Transverse colon (tissue), 4 donors: Measurements from ENCODE around the gene NRG2. TPM values are rescaled to one million over a fixed set of nuclear protein-coding genes. Genes with fewer than 3 reads are reported as not detected.

Source experiments
- DNase-seq: peaks from one replicate; pipeline ENCODE4 v3.0.0-alpha.2; 2019
- H3K27ac ChIP-seq, 4 donors: fragments of 200-600 bp; sonication (generic); 2 replicates each; pipeline ENCODE4 v1.5.1; 2016 to 2018; ENCODE audit warnings: inconsistent platforms in 4 of 4
- H3K27me3 ChIP-seq: fragments of 200-600 bp; sonication (generic); 2 replicates; pipeline ENCODE4 v1.5.1; 2017; ENCODE audit warnings: inconsistent platforms
- H3K36me3 ChIP-seq, 4 donors: fragments of 200-600 bp; sonication (generic); 2 replicates each; pipeline ENCODE4 v1.5.1; 2017 to 2019; ENCODE audit warnings: inconsistent platforms in 4 of 4
- H3K4me1 ChIP-seq, 4 donors: fragments of 200-600 bp; sonication (generic); 2 replicates each; pipeline ENCODE4 v1.5.1; 2017 to 2020; ENCODE audit warnings: inconsistent platforms in 4 of 4
- H3K4me3 ChIP-seq, 4 donors: fragments of 200-600 bp; sonication (generic); 1 replicate in 1 of 4; 2 replicates in 3 of 4; pipeline versions ENCODE4 v1.5.1 to v1.6.1; 2017 to 2019; ENCODE audit warnings: inconsistent platforms in 4 of 4
- H3K9me3 ChIP-seq, 2 donors: fragments of 200-600 bp; sonication (generic); 2 replicates each; pipeline ENCODE4 v1.5.1; 2017 to 2019; ENCODE audit warnings: inconsistent platforms in 2 of 2
- CTCF ChIP-seq, 5 experiments: fragments of 200-600 bp in 3 of 5; fragments of 450-650 bp in 2 of 5; sonication (generic) in 3 of 5; IDR thresholded peaks; 1 replicate in 2 of 5; 2 replicates in 3 of 5; pipeline ENCODE4 v1.5.1; 2016 to 2017; ENCODE audit warnings: antibody characterized with exemption in 5 of 5, inconsistent platforms in 3 of 5, mild to moderate bottlenecking in 2 of 5, moderate library complexity in 1 of 5
- EP300 ChIP-seq: sonication (generic); formaldehyde crosslinking; IDR thresholded peaks from one replicate; pipeline ENCODE4 v1.6.1; 2017; ENCODE audit warnings: antibody characterized with exemption, low read depth
- POLR2A ChIP-seq: fragments of 450-650 bp; IDR thresholded peaks from one replicate; pipeline ENCODE4 v1.6.1; 2016; ENCODE audit warnings: antibody characterized with exemption, mild to moderate bottlenecking, moderate library complexity
- POLR2AphosphoS5 ChIP-seq, 3 donors: sonication (generic); formaldehyde crosslinking; IDR thresholded peaks; one replicate each; pipeline ENCODE4 v1.6.1; 2016; ENCODE audit warnings: antibody characterized with exemption in 3 of 3
- WGBS, 2 donors: methylation state at CpG; one replicate each; pipeline ENCODE4 v1.1.5; 2018; ENCODE audit warnings: low coverage in 1 of 2; 5-methylcytosine and 5-hydroxymethylcytosine counted together
- in situ Hi-C, 4 donors: fragments of 200-750 bp; cut with MboI; loops; one replicate each; pipeline versions ENCODE4 v1.15.0 to v1.15.1; 2017; ENCODE audit warnings: low sequenced_read_pairs in 3 of 4, low pct_ligation_motif_present in 1 of 4, low pct_unique_long_range_greater_than_20kb in 1 of 4
- intact Hi-C: fragments of 100-400 bp; cut with DNase I; formaldehyde crosslinking; loops from one replicate; pipeline ENCODE4 v1.15.1; 2023; ENCODE audit warnings: low total_unique reads
- total RNA-seq, 4 donors: library from RNA; depleted of rRNA; stranded (reverse); fragments of >200 nt; gene quantifications; one replicate each; pipeline ENCODE4 v1.1.0, GENCODE V29; 2016

NRG2 gene
- total RNA-seq, 4 donors from 2014 or later = 0.68 to 12.3 (median 0.95) TPM; not detected in 1

GRCh38 chr5:139861889-139862207 lies 181.3 kb downstream of the NRG2 start:
- intact Hi-C loops = loop anchor here (5.0 kb wide), 1 partner anchor 75 kb away; no protein-coding TSS in a partner anchor
- WGBS, 2 donors = 79% methylated on average over 4 of the region's 4 CpGs; no CpG with 5 or more reads in 1 of the 2 donors

GRCh38 chr5:139861021-139861888 lies 181.8 kb downstream of the NRG2 start:
- 86% methylated on average over 15 of the region's 15 CpGs; no CpG with 5 or more reads in 1 of the 2 donors for WGBS, 2 donors

More at GRCh38 chr5:139861889-139862207, 181.3 kb downstream of the NRG2 start:
- Histone ChIP-seq H3K9me3 (no peaks in the 10 kb centered on the region), H3K27ac (no peak overlapping the region), H3K36me3 (no peaks in the 10 kb centered on the region), H3K4me1 (peaks cover 0 to 13% (median 2%) of the 10 kb centered on the region in 4 donors), H3K27me3 (no peaks in the 10 kb centered on the region), H3K4me3 (no peak overlapping the region)
- in situ Hi-C loops = loop anchor here in 1 of 4 donors (10.0 kb wide), 1 partner anchor 77 kb away; no protein-coding TSS in a partner anchor
- DNase-seq = no peak
- TF ChIP-seq POLR2AphosphoS5 (IDR thresholded peaks at IDR 0.05) (no peak), CTCF (IDR thresholded peaks at IDR 0.05) (no peak), EP300 (no peak), POLR2A (no peak)

GRCh38 chr5:139859013-139859412 lies 184.1 kb downstream of the NRG2 start:
- H3K4me3 ChIP-seq = no peak overlapping the region
- TF ChIP-seq EP300 (no peak), POLR2AphosphoS5 (IDR thresholded peaks at IDR 0.05) (no peak), POLR2A (no peak), CTCF (IDR thresholded peaks at IDR 0.05) (no peak)
- no peaks in the 10 kb centered on the region for H3K27me3 ChIP-seq
- H3K4me1 ChIP-seq = peaks cover 0 to 12% (median 2%) of the 10 kb centered on the region in 4 donors
- intact Hi-C loops = loop anchor here (1.0 kb wide), 1 partner anchor 45 kb away; no protein-coding TSS in a partner anchor
- 66% methylated on average over 2 of the region's 2 CpGs; no CpG with 5 or more reads in 1 of the 2 donors for WGBS, 2 donors
- no peaks in the 10 kb centered on the region for H3K9me3 ChIP-seq
- H3K36me3 ChIP-seq = no peaks in the 10 kb centered on the region
- in situ Hi-C loops = no loop called here
- H3K27ac ChIP-seq = no peak overlapping the region
- DNase-seq = no peak

More at GRCh38 chr5:139861021-139861888, 181.8 kb downstream of the NRG2 start:
- no peaks in the 10 kb centered on the region for H3K9me3 ChIP-seq
- no peaks in the 10 kb centered on the region for H3K36me3 ChIP-seq
- in situ Hi-C loops (loop anchor here in 1 of 4 donors (10.0 kb wide), 1 partner anchor 76 kb away; no protein-coding TSS in a partner anchor), intact Hi-C loops (loop anchor here (5.0 kb wide), 1 partner anchor 74 kb away; no protein-coding TSS in a partner anchor)
- no peak overlapping the region for H3K27ac ChIP-seq
- DNase-seq = no peak
- peaks cover 0 to 13% (median 2%) of the 10 kb centered on the region in 4 donors for H3K4me1 ChIP-seq
- TF ChIP-seq EP300 (no peak), POLR2A (no peak)
- H3K4me3 ChIP-seq = no peak overlapping the region
- no peaks in the 10 kb centered on the region for H3K27me3 ChIP-seq

- no peaks in the 10 kb centered on the region for H3K36me3 ChIP-seq
- 77 to 100% methylated on average over 1 to 4 of the region's 4 CpGs for WGBS, 2 donors
- TF ChIP-seq POLR2A (no peak), POLR2AphosphoS5 (IDR thresholded peaks at IDR 0.05) (no peak), EP300 (no peak), CTCF (IDR thresholded peaks at IDR 0.05) (no peak)
- no peaks in the 10 kb centered on the region for H3K9me3 ChIP-seq
- no peak overlapping the region for H3K4me3 ChIP-seq
- no peaks in the 10 kb centered on the region for H3K27me3 ChIP-seq
- intact Hi-C loops = no loop called here
- in situ Hi-C loops = no loop called here
- H3K4me1 ChIP-seq = no peaks in the 10 kb centered on the region
- no peak for DNase-seq
- no peak overlapping the region for H3K27ac ChIP-seq
These were observed 186.4 kb downstream of the NRG2 start for GRCh38 chr5:139856714-139857113.
